Measurements from ENCODE around the gene AK8.

Gene AK8

GRCh38 chr9:132683873-132684272 is 194.2 kb downstream of the AK8 start:
- Histone ChIP-seq H3K9ac (ENCODE audit: low read depth, low read length, poor library complexity, severe bottlenecking) (no peak overlapping the region), H3K79me2 (ENCODE audit: insufficient read depth, low read length) (peaks cover 42% of the 10 kb centered on the region)
- TF ChIP-seq CTCF (conservative IDR thresholded peaks at IDR 0.05; ENCODE audit: low read length) (no peak), EZH2phosphoT487 (IDR thresholded peaks at IDR 0.05; ENCODE audit: borderline replicate concordance) (no peak)

GRCh38 chr9:132681561-132681960 is 196.5 kb downstream of the AK8 start:
- H3K9ac ChIP-seq (ENCODE audit: low read depth, low read length, poor library complexity, severe bottlenecking) = no peak overlapping the region
- H3K36me3 ChIP-seq (ENCODE audit: insufficient read depth, low read length) = peaks cover 70% of the 10 kb centered on the region; the same call in 1 of the 2 replicates
- H3F3A ChIP-seq (ENCODE audit: low read depth) = no peaks in the 10 kb centered on the region
- H2AFZ ChIP-seq (ENCODE audit: low read length) = no peak overlapping the region
- H3K9me3 ChIP-seq (ENCODE audit: insufficient read depth, low read depth, low read length) = no peaks in the 10 kb centered on the region
- H3K4me1 ChIP-seq (ENCODE audit: insufficient read depth, low read length, poor library complexity, severe bottlenecking) = peaks cover 8% of the 10 kb centered on the region
- no peaks in the 10 kb centered on the region for H3K9me2 ChIP-seq (replicated peaks; ENCODE audit: low read depth, low read length)
- peaks cover 56% of the 10 kb centered on the region for H3K79me2 ChIP-seq (ENCODE audit: insufficient read depth, low read length)
- H3K27me3 ChIP-seq (ENCODE audit: insufficient read depth, low read length, poor library complexity, severe bottlenecking) = no peaks in the 10 kb centered on the region
- H3K4me2 ChIP-seq (ENCODE audit: low read depth, low read length, poor library complexity, severe bottlenecking) = peak overlapping the region; percentile 32
- no peak for TF ChIP-seq CTCF (conservative IDR thresholded peaks at IDR 0.05; ENCODE audit: low read length)
- no peak for TF ChIP-seq EZH2phosphoT487 (IDR thresholded peaks at IDR 0.05; ENCODE audit: borderline replicate concordance)
- peaks cover 19% of the 10 kb centered on the region for H4K20me1 ChIP-seq (ENCODE audit: insufficient read depth, low read length, poor library complexity, severe bottlenecking)
- H3K4me3 ChIP-seq (ENCODE audit: low read length, poor library complexity, severe bottlenecking) = no peak overlapping the region

More at GRCh38 chr9:132683873-132684272, 194.2 kb downstream of the AK8 start:
- Histone ChIP-seq H3K36me3 (ENCODE audit: insufficient read depth, low read length) (peaks cover 79% of the 10 kb centered on the region; the same call in 1 of the 2 replicates), H2AFZ (ENCODE audit: low read length) (no peak overlapping the region), H3K4me1 (ENCODE audit: insufficient read depth, low read length, poor library complexity, severe bottlenecking) (peaks cover 5% of the 10 kb centered on the region), H3F3A (ENCODE audit: low read depth) (no peaks in the 10 kb centered on the region), H3K9me2 (replicated peaks; ENCODE audit: low read depth, low read length) (no peaks in the 10 kb centered on the region), H3K4me2 (ENCODE audit: low read depth, low read length, poor library complexity, severe bottlenecking) (no peak overlapping the region), H4K20me1 (ENCODE audit: insufficient read depth, low read length, poor library complexity, severe bottlenecking) (peaks cover 9% of the 10 kb centered on the region), H3K27me3 (ENCODE audit: insufficient read depth, low read length, poor library complexity, severe bottlenecking) (no peaks in the 10 kb centered on the region), H3K9me3 (ENCODE audit: insufficient read depth, low read depth, low read length) (no peaks in the 10 kb centered on the region), H3K4me3 (ENCODE audit: low read length, poor library complexity, severe bottlenecking) (no peak overlapping the region)

GRCh38 chr9:132679946-132680625 is 198.0 kb downstream of the AK8 start:
- Histone ChIP-seq H3K9ac (ENCODE audit: low read depth, low read length, poor library complexity, severe bottlenecking) (no peak overlapping the region), H3K4me3 (ENCODE audit: low read length, poor library complexity, severe bottlenecking) (no peak overlapping the region), H2AFZ (ENCODE audit: low read length) (no peak overlapping the region), H3K27me3 (ENCODE audit: insufficient read depth, low read length, poor library complexity, severe bottlenecking) (no peaks in the 10 kb centered on the region), H3F3A (ENCODE audit: low read depth) (no peaks in the 10 kb centered on the region), H3K9me3 (ENCODE audit: insufficient read depth, low read depth, low read length) (no peaks in the 10 kb centered on the region), H3K36me3 (ENCODE audit: insufficient read depth, low read length) (peaks cover 55% of the 10 kb centered on the region; the same call in 1 of the 2 replicates), H3K79me2 (ENCODE audit: insufficient read depth, low read length) (peaks cover 70% of the 10 kb centered on the region), H3K4me1 (ENCODE audit: insufficient read depth, low read length, poor library complexity, severe bottlenecking) (peaks cover 10% of the 10 kb centered on the region), H3K4me2 (ENCODE audit: low read depth, low read length, poor library complexity, severe bottlenecking) (peak overlapping the region; percentile 46), H3K9me2 (replicated peaks; ENCODE audit: low read depth, low read length) (no peaks in the 10 kb centered on the region), H4K20me1 (ENCODE audit: insufficient read depth, low read length, poor library complexity, severe bottlenecking) (peaks cover 28% of the 10 kb centered on the region)
- TF ChIP-seq EZH2phosphoT487 (IDR thresholded peaks at IDR 0.05; ENCODE audit: borderline replicate concordance) = no peak
- no peak for TF ChIP-seq CTCF (conservative IDR thresholded peaks at IDR 0.05; ENCODE audit: low read length)

Data from Loucy (cell line).